Lower lobe of right lung (tissue), 2 donors: ENCODE measurements around the gene ZBTB40. TPM values are rescaled to one million over a fixed set of nuclear protein-coding genes. Genes with fewer than 3 reads are reported as not detected.

Experiments
- ATAC-seq, 2 donors: fragments of 200-7000 bp; cut with Tn5 transposase; one replicate each; pipeline ENCODE4 v1.9.1; 2020 to 2022; ENCODE audit warnings: mild to moderate bottlenecking in 2 of 2, moderate library complexity in 2 of 2
- DNase-seq: peaks from one replicate; pipeline ENCODE4 v3.0.0-alpha.2; 2020
- H3K27ac ChIP-seq: fragments of 200-600 bp; one replicate; pipeline ENCODE4 v1.8.0; 2022
- H3K27me3 ChIP-seq: fragments of 200-600 bp; one replicate; pipeline ENCODE4 v1.8.0; 2022; ENCODE audit warnings: low read depth
- H3K36me3 ChIP-seq: fragments of 200-600 bp; one replicate; pipeline ENCODE4 v1.8.0; 2022; ENCODE audit warnings: mild to moderate bottlenecking
- H3K4me1 ChIP-seq: fragments of 200-600 bp; one replicate; pipeline ENCODE4 v1.8.0; 2022
- H3K4me3 ChIP-seq: fragments of 200-600 bp; one replicate; pipeline ENCODE4 v1.8.0; 2022; ENCODE audit warnings: mild to moderate bottlenecking
- H3K9me3 ChIP-seq: fragments of 200-600 bp; one replicate; pipeline ENCODE4 v1.8.0; 2022
- CTCF ChIP-seq: fragments of 200-600 bp; IDR thresholded peaks from one replicate; pipeline ENCODE4 v1.8.0; 2022; ENCODE audit warnings: antibody characterized with exemption, mild to moderate bottlenecking
- intact Hi-C: fragments of 100-400 bp; cut with DNase I; formaldehyde crosslinking; loops from one replicate; pipeline ENCODE4 v1.11.0; 2022
- total RNA-seq: library from RNA; stranded (reverse); fragmentation: NEBNext Ultra II Directional; extraction: Animal tissue kit (Norgen Biotek cat#: 25700); gene quantifications from one replicate; pipeline ENCODE4 v1.2.1, GENCODE V29; 2021
- donor health status: DM: no; HTN: yes; CAD: no; lungs with severe emphysema.

ZBTB40 gene
- total RNA-seq, 1 donor from 2014 or later, result 25.3 TPM

DNA sequence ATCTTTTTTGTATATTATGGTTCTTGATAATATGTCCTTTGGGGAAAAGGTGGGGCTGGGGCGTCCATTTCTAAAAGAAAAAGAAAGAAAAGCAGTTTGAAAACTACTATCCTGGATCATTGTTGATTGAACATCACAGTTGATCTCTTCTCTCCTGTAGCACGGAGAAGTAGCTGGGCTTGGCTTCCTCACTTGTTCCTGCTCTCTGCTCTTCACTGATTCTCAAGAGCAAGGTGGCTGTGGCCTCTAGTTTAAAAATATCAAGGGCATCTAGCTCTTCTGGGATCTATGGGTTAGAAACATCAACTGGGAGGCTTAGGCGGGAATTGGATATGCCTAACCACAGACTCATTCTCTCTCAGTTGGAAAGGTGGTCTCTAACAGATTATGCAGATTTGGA, 73.6 kb downstream of the ZBTB40 start:
- intact Hi-C loops, result no loop called here
- Histone ChIP-seq H3K27ac (no peak overlapping the region), H3K4me1 (no peaks in the 10 kb centered on the region), H3K9me3 (no peaks in the 10 kb centered on the region), H3K36me3 (peaks cover 92% of the 10 kb centered on the region), H3K27me3 (no peaks in the 10 kb centered on the region), H3K4me3 (no peak overlapping the region)
- DNase-seq, result no peak
- TF ChIP-seq CTCF, result no peak
- ATAC-seq, result no peak

GRCh38 chr1:22525646-22526045, 74.0 kb downstream of the ZBTB40 start:
- H3K9me3 ChIP-seq, result no peaks in the 10 kb centered on the region
- no peak for DNase-seq
- H3K27me3 ChIP-seq, result no peaks in the 10 kb centered on the region
- H3K36me3 ChIP-seq, result peaks cover 87% of the 10 kb centered on the region
- TF ChIP-seq CTCF, result no peak
- no peak overlapping the region for H3K4me3 ChIP-seq
- H3K4me1 ChIP-seq, result no peaks in the 10 kb centered on the region
- no peak overlapping the region for H3K27ac ChIP-seq
- intact Hi-C loops, result no loop called here
- no peak for ATAC-seq

DNA sequence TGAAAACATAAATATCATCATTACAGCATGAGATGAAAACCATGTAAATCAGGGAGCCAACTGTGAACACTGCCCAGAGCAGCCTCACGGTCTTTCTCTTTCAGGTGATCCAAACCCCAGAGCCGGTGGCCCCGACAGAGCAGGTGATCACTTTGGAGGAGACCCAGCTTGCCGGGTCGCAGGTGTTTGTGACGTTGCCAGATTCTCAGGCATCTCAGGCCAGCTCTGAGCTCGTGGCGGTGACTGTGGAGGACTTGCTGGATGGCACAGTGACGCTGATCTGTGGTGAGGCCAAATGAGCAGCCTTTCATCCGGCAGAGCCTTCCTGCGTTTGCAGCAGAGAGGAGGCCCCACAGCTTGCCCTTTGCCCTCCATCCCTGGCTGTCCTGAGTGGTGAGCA, 74.4 kb downstream of the ZBTB40 start:
- H3K36me3 ChIP-seq, result peaks cover 83% of the 10 kb centered on the region
- ATAC-seq (no peak), DNase-seq (no peak)
- peaks cover 4% of the 10 kb centered on the region for H3K4me1 ChIP-seq
- no peak overlapping the region for H3K4me3 ChIP-seq
- H3K27me3 ChIP-seq, result no peaks in the 10 kb centered on the region
- H3K9me3 ChIP-seq, result no peaks in the 10 kb centered on the region
- TF ChIP-seq CTCF, result no peak
- intact Hi-C loops, result no loop called here
- H3K27ac ChIP-seq, result no peak overlapping the region

- DNase-seq (no peak), ATAC-seq (no peak)
- intact Hi-C loops, result no loop called here
- Histone ChIP-seq H3K27ac (no peak overlapping the region), H3K4me1 (peaks cover 10% of the 10 kb centered on the region), H3K4me3 (no peak overlapping the region), H3K36me3 (peaks cover 77% of the 10 kb centered on the region), H3K9me3 (no peaks in the 10 kb centered on the region), H3K27me3 (no peaks in the 10 kb centered on the region)
- TF ChIP-seq CTCF, result no peak
Observed at GRCh38 chr1:22526677-22527076, 75.0 kb downstream of the ZBTB40 start.

- Histone ChIP-seq H3K4me3 (no peak overlapping the region), H3K27ac (no peak overlapping the region), H3K36me3 (peaks cover 73% of the 10 kb centered on the region), H3K9me3 (no peaks in the 10 kb centered on the region), H3K27me3 (no peaks in the 10 kb centered on the region), H3K4me1 (peaks cover 10% of the 10 kb centered on the region)
- intact Hi-C loops, result no loop called here
- DNase-seq (no peak), ATAC-seq (no peak)
- no peak for TF ChIP-seq CTCF
Observed at GRCh38 chr1:22527122-22527521, 75.5 kb downstream of the ZBTB40 start.
